C4-2B (cell line): ENCODE data around the gene NSF.

Source experiments
- H3K27ac ChIP-seq: fragments of 450-650 bp; 2 replicates; pipeline ENCODE4 v1.5.1; 2017
- ZFX ChIP-seq: fragments of 450-650 bp; IDR thresholded peaks from 2 replicates; pipeline ENCODE4 v1.6.1; 2017
- TF ChIP-seq, protein P1 (sequence below): fragments of 450-650 bp; conservative IDR thresholded peaks from 2 replicates; pipeline ENCODE4 v1.5.1; 2017; ENCODE audit warnings: mild to moderate bottlenecking

Gene NSF

DNA sequence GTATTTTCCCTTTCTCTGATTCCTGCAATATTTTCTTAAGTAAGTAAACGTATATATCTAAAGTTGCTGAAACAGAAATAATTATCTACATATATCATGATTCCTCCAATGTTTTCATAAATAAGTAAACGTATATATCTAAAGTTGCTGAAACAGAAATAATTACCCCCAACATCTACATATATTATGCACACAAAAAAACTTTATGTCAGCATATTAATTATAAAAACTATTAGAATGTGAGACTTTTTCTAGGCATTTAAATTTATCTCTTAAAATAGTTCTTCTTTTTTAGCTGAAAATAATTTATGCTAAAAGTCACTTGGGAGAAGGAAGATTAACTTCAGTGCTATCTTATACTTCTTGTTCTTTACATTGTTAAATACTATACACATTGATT, 139.6 kb downstream of the NSF start:
- TF ChIP-seq, protein P1, sequence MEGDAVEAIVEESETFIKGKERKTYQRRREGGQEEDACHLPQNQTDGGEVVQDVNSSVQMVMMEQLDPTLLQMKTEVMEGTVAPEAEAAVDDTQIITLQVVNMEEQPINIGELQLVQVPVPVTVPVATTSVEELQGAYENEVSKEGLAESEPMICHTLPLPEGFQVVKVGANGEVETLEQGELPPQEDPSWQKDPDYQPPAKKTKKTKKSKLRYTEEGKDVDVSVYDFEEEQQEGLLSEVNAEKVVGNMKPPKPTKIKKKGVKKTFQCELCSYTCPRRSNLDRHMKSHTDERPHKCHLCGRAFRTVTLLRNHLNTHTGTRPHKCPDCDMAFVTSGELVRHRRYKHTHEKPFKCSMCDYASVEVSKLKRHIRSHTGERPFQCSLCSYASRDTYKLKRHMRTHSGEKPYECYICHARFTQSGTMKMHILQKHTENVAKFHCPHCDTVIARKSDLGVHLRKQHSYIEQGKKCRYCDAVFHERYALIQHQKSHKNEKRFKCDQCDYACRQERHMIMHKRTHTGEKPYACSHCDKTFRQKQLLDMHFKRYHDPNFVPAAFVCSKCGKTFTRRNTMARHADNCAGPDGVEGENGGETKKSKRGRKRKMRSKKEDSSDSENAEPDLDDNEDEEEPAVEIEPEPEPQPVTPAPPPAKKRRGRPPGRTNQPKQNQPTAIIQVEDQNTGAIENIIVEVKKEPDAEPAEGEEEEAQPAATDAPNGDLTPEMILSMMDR = no peak
- TF ChIP-seq ZFX = no peak
- H3K27ac ChIP-seq = no peak overlapping the region

- no peak overlapping the region for H3K27ac ChIP-seq
- TF ChIP-seq ZFX = no peak
- TF ChIP-seq, protein P1 = no peak
These were observed 140.2 kb downstream of the NSF start for GRCh38 chr17:46730679-46731078.

GRCh38 chr17:46732160-46732559, 141.7 kb downstream of the NSF start:
- H3K27ac ChIP-seq = no peak overlapping the region
- TF ChIP-seq, protein P1 = no peak
- no peak for TF ChIP-seq ZFX

DNA sequence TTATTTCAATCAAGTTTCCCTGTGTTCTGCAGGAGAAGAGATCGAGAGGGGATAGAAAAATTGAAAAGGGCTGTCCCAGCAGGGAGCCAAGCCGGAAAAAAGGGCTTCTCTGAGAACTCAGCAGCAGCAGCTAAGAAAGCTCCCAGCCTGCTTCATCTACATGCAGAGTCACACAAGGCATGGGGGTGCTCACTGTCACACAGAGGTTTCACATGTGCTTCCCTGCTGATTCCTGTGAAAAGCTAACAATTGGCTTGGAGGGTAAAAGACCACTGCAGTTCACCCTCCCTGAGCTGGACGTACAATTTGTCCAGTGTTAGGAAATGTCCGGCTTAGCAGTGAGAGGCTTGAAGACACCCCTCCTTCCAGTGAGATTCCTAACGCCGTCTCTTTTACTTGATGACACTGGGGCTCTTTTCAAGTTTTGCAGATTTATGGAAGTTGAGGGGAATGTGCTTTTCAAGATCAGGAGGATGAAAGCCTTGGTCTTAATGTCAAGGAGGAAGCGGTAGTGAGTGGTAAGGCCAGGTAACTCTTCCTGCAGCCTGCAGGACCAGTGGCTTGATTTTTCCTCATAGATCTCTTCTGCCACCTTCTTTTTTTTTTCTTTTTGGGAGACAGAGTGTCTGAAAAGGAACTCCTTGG, 142.4 kb downstream of the NSF start:
- TF ChIP-seq, protein P1 = no peak
- TF ChIP-seq ZFX = no peak
- no peak overlapping the region for H3K27ac ChIP-seq

DNA sequence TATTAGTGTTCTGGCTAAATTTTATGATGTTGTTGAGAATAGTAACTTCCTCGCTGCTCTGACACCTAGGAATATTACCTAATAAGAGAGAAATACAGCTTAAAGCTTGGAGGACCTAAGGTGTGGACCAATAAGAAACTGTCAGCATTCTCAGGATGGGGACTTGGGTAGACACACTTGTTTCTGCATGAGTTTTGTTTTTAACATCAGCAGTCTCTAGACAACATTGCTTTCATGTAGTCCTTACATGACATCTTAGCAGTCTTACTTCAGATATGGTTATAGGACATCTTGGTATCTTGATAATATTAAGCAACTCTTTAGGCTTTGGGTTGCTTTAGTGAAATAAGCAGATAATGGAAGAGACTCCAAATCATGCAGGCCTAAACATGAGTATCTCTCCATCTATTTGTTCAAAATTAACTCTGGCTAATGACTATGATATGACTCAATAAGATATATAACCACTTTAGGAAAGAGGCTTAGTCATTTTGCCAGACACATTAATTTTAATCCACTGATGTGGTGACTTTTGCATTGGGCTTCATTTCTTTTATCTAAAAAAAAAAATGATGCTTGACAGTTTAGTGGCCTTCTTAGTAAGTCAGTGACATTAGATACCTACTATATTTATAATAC, 143.5 kb downstream of the NSF start:
- H3K27ac ChIP-seq = no peak overlapping the region
- TF ChIP-seq, protein P1 = no peak
- no peak for TF ChIP-seq ZFX

- H3K27ac ChIP-seq = no peak overlapping the region
- TF ChIP-seq, protein P1 = no peak
- no peak for TF ChIP-seq ZFX
These were observed 145.6 kb downstream of the NSF start for GRCh38 chr17:46736100-46736499.

GRCh38 chr17:46737326-46737725, 146.9 kb downstream of the NSF start:
- TF ChIP-seq, protein P1 = no peak
- no peak for TF ChIP-seq ZFX
- H3K27ac ChIP-seq = no peak overlapping the region
